Tibial nerve (tissue), 4 donors: ENCODE results near the gene ADAP1. TPM values are rescaled to one million over a fixed set of nuclear protein-coding genes. Genes with fewer than 3 reads are reported as not detected.

Experiments used
- DNase-seq, 2 donors: peaks; one replicate each; pipeline ENCODE4 v3.0.0-alpha.2; 2019; ENCODE audit warnings: low spot score in 2 of 2
- H3K27ac ChIP-seq, 4 donors: fragments of 200-600 bp; sonication (generic) in 3 of 4; one replicate each; pipeline ENCODE4 v1.5.1; 2017 to 2019; ENCODE audit warnings: mild to moderate bottlenecking in 1 of 4
- H3K27me3 ChIP-seq, 2 donors: fragments of 200-600 bp; sonication (generic) in 1 of 2; one replicate each; pipeline versions ENCODE4 v1.5.1 to v1.6.0; 2017 to 2019
- H3K36me3 ChIP-seq, 3 donors: fragments of 200-600 bp; sonication (generic); one replicate each; pipeline ENCODE4 v1.5.1; 2018 to 2019
- H3K4me1 ChIP-seq, 4 donors: fragments of 200-600 bp; sonication (generic) in 3 of 4; one replicate each; pipeline ENCODE4 v1.5.1; 2017 to 2019
- H3K4me3 ChIP-seq, 4 donors: fragments of 200-600 bp; sonication (generic) in 3 of 4; one replicate each; pipeline ENCODE4 v1.5.1; 2017 to 2019; ENCODE audit warnings: mild to moderate bottlenecking in 1 of 4, moderate library complexity in 1 of 4
- H3K9me3 ChIP-seq, 4 donors: fragments of 200-600 bp; sonication (generic) in 3 of 4; one replicate each; pipeline ENCODE4 v1.5.1; 2017 to 2019
- EP300 ChIP-seq, 2 donors: sonication (generic); formaldehyde crosslinking; IDR thresholded peaks; one replicate each; pipeline ENCODE4 v1.6.1; 2017; ENCODE audit warnings: antibody characterized with exemption in 2 of 2, mild to moderate bottlenecking in 1 of 2
- POLR2A ChIP-seq, 2 donors: fragments of 450-650 bp; IDR thresholded peaks; one replicate each; pipeline ENCODE4 v1.6.1; 2017; ENCODE audit warnings: antibody characterized with exemption in 2 of 2, mild to moderate bottlenecking in 2 of 2, moderate library complexity in 2 of 2
- WGBS, 2 donors: methylation state at CpG; one replicate each; pipeline ENCODE4 v1.1.5; 2018; 5-methylcytosine and 5-hydroxymethylcytosine counted together
- total RNA-seq, 4 donors: library from RNA; depleted of rRNA; stranded (reverse); fragments of >200 nt; gene quantifications; one replicate each; pipeline ENCODE4 v1.1.0, GENCODE V29; 2016
- TF ChIP-seq, protein P1 (sequence below), 5 experiments: fragments of 200-600 bp in 3 of 5; fragments of 450-650 bp in 2 of 5; sonication (generic) in 3 of 5; IDR thresholded peaks; one replicate each; pipeline ENCODE4 v1.5.1; 2016 to 2019; ENCODE audit warnings: antibody characterized with exemption in 5 of 5, mild to moderate bottlenecking in 3 of 5, moderate library complexity in 2 of 5

ADAP1 gene
- total RNA-seq, 4 donors from 2014 or later, result 29.3 to 53.0 (median 39.6) TPM

DNA sequence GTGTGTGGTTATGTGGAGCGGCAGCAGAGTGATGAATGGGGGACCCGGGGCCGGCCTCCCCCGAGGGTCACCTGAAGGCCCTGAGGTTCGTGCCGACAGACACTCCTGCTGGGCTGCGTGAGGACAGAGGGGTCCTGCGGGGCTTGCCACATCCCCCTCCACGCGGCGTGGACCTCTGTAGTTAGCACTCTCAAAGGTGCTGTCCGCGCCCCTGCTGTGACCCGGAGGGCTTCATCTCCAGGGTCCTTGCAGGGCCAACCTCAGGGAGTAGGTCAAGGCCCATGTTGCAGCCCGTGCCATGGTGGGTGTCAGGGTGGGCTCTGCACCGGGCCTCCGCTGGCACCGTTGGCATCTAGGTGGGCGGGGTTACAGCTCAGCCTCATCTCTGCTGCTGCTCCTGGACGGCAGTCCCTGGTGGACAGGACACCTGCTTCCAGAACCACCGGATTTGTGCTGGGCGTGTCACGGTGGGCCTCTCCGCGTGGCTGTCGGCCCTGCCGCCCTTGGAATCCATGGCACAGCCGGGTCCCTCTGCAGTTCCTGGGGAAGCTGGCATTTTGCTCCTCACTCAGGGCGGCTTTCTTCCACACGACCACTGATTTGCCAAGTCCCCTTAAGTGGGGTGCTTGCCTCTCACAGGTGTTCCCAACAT lies 97.9 kb downstream of the ADAP1 start:
- TF ChIP-seq POLR2A (IDR thresholded peaks at IDR 0.05), result no peak
- TF ChIP-seq EP300 (IDR thresholded peaks at IDR 0.05), result no peak
- TF ChIP-seq, protein P1, sequence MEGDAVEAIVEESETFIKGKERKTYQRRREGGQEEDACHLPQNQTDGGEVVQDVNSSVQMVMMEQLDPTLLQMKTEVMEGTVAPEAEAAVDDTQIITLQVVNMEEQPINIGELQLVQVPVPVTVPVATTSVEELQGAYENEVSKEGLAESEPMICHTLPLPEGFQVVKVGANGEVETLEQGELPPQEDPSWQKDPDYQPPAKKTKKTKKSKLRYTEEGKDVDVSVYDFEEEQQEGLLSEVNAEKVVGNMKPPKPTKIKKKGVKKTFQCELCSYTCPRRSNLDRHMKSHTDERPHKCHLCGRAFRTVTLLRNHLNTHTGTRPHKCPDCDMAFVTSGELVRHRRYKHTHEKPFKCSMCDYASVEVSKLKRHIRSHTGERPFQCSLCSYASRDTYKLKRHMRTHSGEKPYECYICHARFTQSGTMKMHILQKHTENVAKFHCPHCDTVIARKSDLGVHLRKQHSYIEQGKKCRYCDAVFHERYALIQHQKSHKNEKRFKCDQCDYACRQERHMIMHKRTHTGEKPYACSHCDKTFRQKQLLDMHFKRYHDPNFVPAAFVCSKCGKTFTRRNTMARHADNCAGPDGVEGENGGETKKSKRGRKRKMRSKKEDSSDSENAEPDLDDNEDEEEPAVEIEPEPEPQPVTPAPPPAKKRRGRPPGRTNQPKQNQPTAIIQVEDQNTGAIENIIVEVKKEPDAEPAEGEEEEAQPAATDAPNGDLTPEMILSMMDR (IDR thresholded peaks at IDR 0.05), result no peak
- Histone ChIP-seq H3K36me3 (peaks cover 4 to 100% (median 44%) of the 10 kb centered on the region in 3 donors), H3K27ac (no peak overlapping the region), H3K4me1 (no peaks in the 10 kb centered on the region), H3K27me3 (no peaks in the 10 kb centered on the region), H3K4me3 (no peak overlapping the region), H3K9me3 (no peaks in the 10 kb centered on the region)
- 89 to 91% methylated on average over 23 to 26 of the region's 30 CpGs for WGBS, 2 donors
- DNase-seq, result no peak

DNA sequence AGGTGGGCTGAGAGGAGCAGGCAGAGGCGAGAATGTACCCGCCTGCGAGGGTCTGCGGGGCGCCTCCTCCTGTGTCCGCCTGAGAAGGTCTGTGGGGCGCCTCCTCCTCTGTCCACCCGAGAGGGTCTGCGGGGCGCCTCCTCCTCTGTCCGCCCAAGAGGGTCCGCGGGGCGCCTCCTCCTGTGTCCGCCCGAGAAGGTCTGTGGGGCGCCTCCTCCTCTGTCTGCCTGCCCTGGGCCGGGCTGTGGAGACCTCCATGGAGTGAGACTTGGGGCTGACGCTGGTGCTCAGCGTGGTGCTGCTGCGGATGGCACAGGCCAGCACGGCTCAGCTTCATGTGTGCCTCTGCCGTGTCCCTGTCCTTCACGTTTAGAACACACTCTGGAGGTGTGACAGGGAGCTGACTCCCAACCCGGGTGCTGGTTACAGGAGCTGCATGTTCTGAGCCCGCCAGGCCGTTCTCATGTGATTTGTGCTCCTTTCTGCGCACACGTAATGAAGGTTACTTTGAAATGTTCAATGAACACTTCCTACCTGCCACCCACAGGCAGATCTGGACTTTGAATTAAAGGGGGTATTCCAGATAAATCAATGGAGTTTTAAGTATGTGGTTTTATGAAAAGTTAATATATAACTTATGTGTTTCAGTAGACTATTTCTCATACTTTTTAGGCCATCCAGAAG lies 98.7 kb downstream of the ADAP1 start:
- Histone ChIP-seq H3K36me3 (peaks cover 3 to 100% (median 40%) of the 10 kb centered on the region in 3 donors), H3K4me3 (no peak overlapping the region), H3K9me3 (no peaks in the 10 kb centered on the region), H3K4me1 (no peaks in the 10 kb centered on the region), H3K27ac (no peak overlapping the region), H3K27me3 (no peaks in the 10 kb centered on the region)
- DNase-seq, result no peak
- TF ChIP-seq EP300 (IDR thresholded peaks at IDR 0.05) (no peak), POLR2A (IDR thresholded peaks at IDR 0.05) (no peak)
- TF ChIP-seq, protein P1 (IDR thresholded peaks at IDR 0.05), result no peak
- WGBS, 2 donors, result 96% methylated on average over 18 to 25 of the region's 29 CpGs

DNA sequence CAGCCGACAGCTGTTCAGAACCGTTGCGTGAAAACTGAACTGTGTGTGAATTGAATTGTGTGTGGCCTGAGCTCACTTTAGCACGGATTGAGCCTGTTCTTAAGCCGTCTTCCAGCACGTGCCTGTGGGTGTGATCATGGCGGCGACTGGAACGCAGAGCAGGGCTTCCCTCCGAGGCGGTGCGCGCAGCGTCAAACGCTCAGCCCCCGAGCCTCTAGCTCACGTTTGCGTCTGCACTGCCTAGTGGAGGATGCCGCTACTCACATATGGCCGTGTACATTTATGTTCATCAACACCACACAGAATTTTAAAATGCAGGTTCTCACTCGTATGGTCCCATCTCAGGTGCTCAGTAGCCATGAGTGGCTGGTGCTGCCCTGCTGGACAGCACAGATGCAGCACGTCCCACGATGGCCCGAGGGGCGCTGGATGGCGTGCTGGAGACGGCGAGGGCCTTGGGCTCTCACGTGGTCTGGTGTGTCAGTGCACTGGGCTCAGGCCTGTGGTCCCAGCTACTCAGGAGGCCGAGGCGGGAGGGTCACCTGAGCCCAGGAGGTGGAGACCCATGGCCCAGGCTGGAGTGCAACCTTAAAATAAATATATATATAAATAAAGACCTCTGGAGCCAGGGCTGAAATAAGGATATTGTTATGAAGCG lies 100.2 kb downstream of the ADAP1 start:
- Histone ChIP-seq H3K4me1 (no peaks in the 10 kb centered on the region), H3K9me3 (no peaks in the 10 kb centered on the region), H3K27ac (no peak overlapping the region), H3K4me3 (no peak overlapping the region), H3K36me3 (peaks cover 0 to 100% (median 42%) of the 10 kb centered on the region in 3 donors), H3K27me3 (no peaks in the 10 kb centered on the region)
- DNase-seq, result no peak
- TF ChIP-seq, protein P1 (IDR thresholded peaks at IDR 0.05), result no peak
- TF ChIP-seq EP300 (IDR thresholded peaks at IDR 0.05), result no peak
- TF ChIP-seq POLR2A (IDR thresholded peaks at IDR 0.05), result no peak
- 92 to 94% methylated on average over 29 to 32 of the region's 32 CpGs for WGBS, 2 donors

DNA sequence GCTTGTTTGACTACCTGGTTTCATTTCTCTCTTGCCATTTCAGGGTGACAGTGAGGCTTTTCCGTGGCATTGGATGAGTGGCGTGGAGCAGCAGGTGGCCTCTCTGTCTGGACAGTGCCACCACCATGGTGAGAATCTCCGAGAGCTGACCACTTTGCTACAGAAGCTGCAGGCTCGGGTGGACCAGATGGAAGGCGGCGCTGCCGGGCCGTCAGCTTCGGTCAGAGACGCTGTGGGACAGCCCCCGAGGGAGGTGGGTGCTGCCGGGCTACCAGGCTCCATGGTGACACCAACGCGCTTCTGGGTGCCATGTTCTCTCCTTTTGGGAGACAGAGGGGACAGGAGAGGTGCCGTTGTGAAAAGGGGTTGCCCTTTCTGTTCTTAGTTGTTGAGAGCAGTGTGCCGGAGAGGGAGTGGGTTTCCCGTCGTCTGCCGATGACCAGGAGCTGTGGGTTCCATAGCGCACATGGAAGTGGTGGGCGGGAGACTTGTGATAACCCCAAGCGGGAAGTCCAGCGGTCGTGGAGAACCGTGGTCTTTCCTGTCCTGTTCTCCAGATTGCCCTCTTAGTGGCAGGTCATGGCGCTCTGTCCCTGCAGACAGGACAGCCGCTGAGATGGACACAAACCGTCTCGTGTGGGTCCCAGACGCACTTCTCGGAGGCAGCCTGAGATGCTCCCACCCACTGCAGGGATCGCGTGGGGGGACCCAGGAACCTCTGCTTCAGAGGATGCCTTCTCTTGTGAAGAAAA lies 100.9 kb downstream of the ADAP1 start:
- Histone ChIP-seq H3K9me3 (no peaks in the 10 kb centered on the region), H3K27me3 (no peaks in the 10 kb centered on the region), H3K4me1 (no peaks in the 10 kb centered on the region), H3K27ac (no peak overlapping the region), H3K4me3 (no peak overlapping the region), H3K36me3 (peaks cover 0 to 100% (median 42%) of the 10 kb centered on the region in 3 donors)
- TF ChIP-seq EP300 (IDR thresholded peaks at IDR 0.05), result no peak
- TF ChIP-seq, protein P1 (IDR thresholded peaks at IDR 0.05), result no peak
- no peak for TF ChIP-seq POLR2A (IDR thresholded peaks at IDR 0.05)
- no peak for DNase-seq
- 83 to 92% methylated on average over 31 to 33 of the region's 33 CpGs for WGBS, 2 donors
